ENCODE results near the gene SYK. TPM values are rescaled to one million over a fixed set of nuclear protein-coding genes. Genes with fewer than 3 reads are reported as not detected.

The SYK gene
- polyA plus RNA-seq, 1 of the 3 experiments (the other 2 are of a cell fraction) = not detected

DNA sequence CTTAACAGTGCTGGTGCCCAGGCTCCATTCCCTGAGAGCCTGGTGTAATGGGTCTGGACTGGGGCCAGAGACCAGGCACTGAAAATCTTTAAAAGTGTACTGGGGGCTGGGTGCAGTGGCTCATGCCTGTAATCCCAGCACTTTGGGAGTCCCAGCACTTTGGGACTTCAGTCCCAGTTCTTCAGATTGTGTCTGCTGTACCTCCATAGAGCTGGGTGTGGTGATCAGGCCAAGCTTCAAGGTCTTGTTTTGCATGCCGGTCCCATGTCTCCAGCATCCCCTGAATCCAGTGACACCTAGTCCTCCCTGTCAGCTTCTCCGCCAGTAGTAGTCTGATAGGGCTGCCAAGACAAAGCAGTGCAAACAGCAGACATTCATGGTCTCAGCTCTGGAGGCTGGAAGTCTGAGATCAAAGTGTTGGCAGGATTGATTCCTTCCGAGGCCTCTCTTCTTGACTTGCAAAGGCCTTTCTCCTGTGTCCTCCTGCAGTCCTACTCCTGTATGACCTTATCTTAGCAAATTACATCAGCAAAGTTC, 108.2 kb downstream of the SYK start:
- WGBS (ENCODE audit: low lambda C conversion rate) = 74% methylated on average over 3 of the region's 3 CpGs
- DNase-seq = no peak
- Histone ChIP-seq H3K4me2 (no peak overlapping the region), H3K4me3 (ENCODE audit: low read depth in 2 of 2, low read length in 1 of 2) (no peak overlapping the region), H3K27ac (ENCODE audit: low read depth in 2 of 2, low read length in 1 of 2) (no peak overlapping the region), H3K9me3 (no peaks in the 10 kb centered on the region), H3K36me3 (replicated peaks in 1 of 2; ENCODE audit: control insufficient read depth in 1 of 2, insufficient read depth in 2 of 2, low read length in 1 of 2) (no peaks in the 10 kb centered on the region), H3K27me3 (ENCODE audit: insufficient read depth) (no peaks in the 10 kb centered on the region), H2AFZ (ENCODE audit: low read depth) (no peak overlapping the region), H3K9ac (no peak overlapping the region), H4K20me1 (ENCODE audit: insufficient read depth) (no peaks in the 10 kb centered on the region), H3K79me2 (ENCODE audit: insufficient read depth) (no peaks in the 10 kb centered on the region), H3F3A (replicated peaks; ENCODE audit: insufficient read depth) (no peaks in the 10 kb centered on the region), H3K4me1 (ENCODE audit: control insufficient read depth in 1 of 2, insufficient read depth in 2 of 2, low read depth in 1 of 2, low read length in 1 of 2) (no peaks in the 10 kb centered on the region; a peak in 1 of 4 replicates), H3K9me2 (no peaks in the 10 kb centered on the region)
- TF ChIP-seq EZH2phosphoT487 (IDR thresholded peaks at IDR 0.05; ENCODE audit: borderline replicate concordance, low read depth) (no peak), FOXM1 (IDR thresholded peaks at IDR 0.05; ENCODE audit: low read depth) (no peak), ELF1 (IDR thresholded peaks at IDR 0.05) (no peak), POLR2AphosphoS5 (IDR thresholded peaks at IDR 0.05; ENCODE audit: low read depth, low read length) (no peak), GATA2 (CRISPR knock-in tag; IDR thresholded peaks at IDR 0.05) (no peak), EP300 (IDR thresholded peaks at IDR 0.05; ENCODE audit: borderline replicate concordance in 1 of 2, low read depth in 1 of 2, low read length in 1 of 2) (no peak), SMC3 (IDR thresholded peaks at IDR 0.05; ENCODE audit: low read depth, low read length) (no peak), SIN3A (IDR thresholded peaks at IDR 0.05; ENCODE audit: borderline replicate concordance, low read depth, low read length) (no peak), RXRA (IDR thresholded peaks at IDR 0.05; ENCODE audit: borderline replicate concordance, low read depth) (no peak), TEAD4 (IDR thresholded peaks at IDR 0.05; ENCODE audit: borderline replicate concordance, insufficient read depth) (no peak), TAF1 (IDR thresholded peaks at IDR 0.05; ENCODE audit: borderline replicate concordance, low read depth, low read length) (no peak)
- TF ChIP-seq, protein P1, sequence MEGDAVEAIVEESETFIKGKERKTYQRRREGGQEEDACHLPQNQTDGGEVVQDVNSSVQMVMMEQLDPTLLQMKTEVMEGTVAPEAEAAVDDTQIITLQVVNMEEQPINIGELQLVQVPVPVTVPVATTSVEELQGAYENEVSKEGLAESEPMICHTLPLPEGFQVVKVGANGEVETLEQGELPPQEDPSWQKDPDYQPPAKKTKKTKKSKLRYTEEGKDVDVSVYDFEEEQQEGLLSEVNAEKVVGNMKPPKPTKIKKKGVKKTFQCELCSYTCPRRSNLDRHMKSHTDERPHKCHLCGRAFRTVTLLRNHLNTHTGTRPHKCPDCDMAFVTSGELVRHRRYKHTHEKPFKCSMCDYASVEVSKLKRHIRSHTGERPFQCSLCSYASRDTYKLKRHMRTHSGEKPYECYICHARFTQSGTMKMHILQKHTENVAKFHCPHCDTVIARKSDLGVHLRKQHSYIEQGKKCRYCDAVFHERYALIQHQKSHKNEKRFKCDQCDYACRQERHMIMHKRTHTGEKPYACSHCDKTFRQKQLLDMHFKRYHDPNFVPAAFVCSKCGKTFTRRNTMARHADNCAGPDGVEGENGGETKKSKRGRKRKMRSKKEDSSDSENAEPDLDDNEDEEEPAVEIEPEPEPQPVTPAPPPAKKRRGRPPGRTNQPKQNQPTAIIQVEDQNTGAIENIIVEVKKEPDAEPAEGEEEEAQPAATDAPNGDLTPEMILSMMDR (IDR thresholded peaks at IDR 0.05) = no peak
- TF ChIP-seq, protein P2, sequence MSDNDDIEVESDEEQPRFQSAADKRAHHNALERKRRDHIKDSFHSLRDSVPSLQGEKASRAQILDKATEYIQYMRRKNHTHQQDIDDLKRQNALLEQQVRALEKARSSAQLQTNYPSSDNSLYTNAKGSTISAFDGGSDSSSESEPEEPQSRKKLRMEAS (IDR thresholded peaks at IDR 0.05; ENCODE audit: low read depth) = no peak
- CTCF ChIA-PET = interaction anchor here (0.7 to 1.8 kb wide), 2 partner anchors 192 to 516 kb away, joined by 3 to 7 read pairs; no protein-coding TSS in a partner anchor
- POLR2A ChIA-PET = no interaction called here

DNA sequence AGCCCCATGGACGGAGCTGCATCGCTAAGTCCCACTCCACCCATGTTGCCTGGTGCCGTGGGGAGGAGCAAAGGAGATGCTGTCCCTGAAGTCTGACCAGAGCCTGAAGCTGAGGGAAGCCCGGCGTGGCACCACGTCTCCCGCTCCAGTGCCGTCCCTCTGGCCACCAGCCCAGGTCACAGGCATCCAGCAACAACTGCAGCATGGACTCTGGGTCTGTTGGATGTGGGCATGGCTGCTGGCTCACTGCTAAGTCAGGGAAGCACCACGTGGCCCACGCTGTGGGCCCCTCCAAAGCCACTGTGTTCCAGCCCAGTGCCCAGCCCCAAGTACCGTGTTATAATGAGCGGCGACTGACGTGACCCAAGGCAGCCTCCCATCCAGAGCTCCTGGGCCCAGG, 112.6 kb downstream of the SYK start:
- 80% methylated on average over 10 of the region's 14 CpGs for WGBS (ENCODE audit: low lambda C conversion rate)
- H3K9ac ChIP-seq = no peak overlapping the region
- H4K20me1 ChIP-seq (ENCODE audit: insufficient read depth) = no peaks in the 10 kb centered on the region
- POLR2A ChIA-PET = no interaction called here
- no peak for DNase-seq
- no peaks in the 10 kb centered on the region for H3K79me2 ChIP-seq (ENCODE audit: insufficient read depth)
- H3F3A ChIP-seq (replicated peaks; ENCODE audit: insufficient read depth) = no peaks in the 10 kb centered on the region
- no peaks in the 10 kb centered on the region for H3K27me3 ChIP-seq (ENCODE audit: insufficient read depth)
- H3K4me2 ChIP-seq = no peak overlapping the region
- H3K9me2 ChIP-seq = no peaks in the 10 kb centered on the region
- H3K4me3 ChIP-seq (ENCODE audit: low read depth in 2 of 2, low read length in 1 of 2) = no peak overlapping the region
- CTCF ChIA-PET = interaction anchor here (0.5 to 5.1 kb wide), 43 partner anchors 9 to 1333 kb away, joined by 3 to 67 read pairs (median 5); partner anchors contain the start of genes AUH, NFIL3 and ROR2
- no peaks in the 10 kb centered on the region for H3K9me3 ChIP-seq
- no peak overlapping the region for H3K27ac ChIP-seq (ENCODE audit: low read depth in 2 of 2, low read length in 1 of 2)
- no peaks in the 10 kb centered on the region; a peak in 1 of 4 replicates for H3K4me1 ChIP-seq (ENCODE audit: control insufficient read depth in 1 of 2, insufficient read depth in 2 of 2, low read depth in 1 of 2, low read length in 1 of 2)
- H2AFZ ChIP-seq (ENCODE audit: low read depth) = no peak overlapping the region
- H3K36me3 ChIP-seq (replicated peaks in 1 of 2; ENCODE audit: control insufficient read depth in 1 of 2, insufficient read depth in 2 of 2, low read length in 1 of 2) = no peaks in the 10 kb centered on the region
- TF ChIP-seq POLR2AphosphoS5 (IDR thresholded peaks at IDR 0.05; ENCODE audit: low read depth, low read length) (no peak), ELF1 (IDR thresholded peaks at IDR 0.05) (no peak), RFX5 (IDR thresholded peaks at IDR 0.05; ENCODE audit: low read length) (no peak)
